GM18951 (cell line): ENCODE data around the gene AFF1.
"Not testable (repeated sequence)": the region's sequence is repeated elsewhere in the genome, so short reads cannot be mapped to it uniquely, and the experiment has no call there.

Experiments used
- POLR2A ChIP-seq: IDR thresholded peaks from 4 replicates; pipeline ENCODE4 v1.6.1; 2011; ENCODE audit warnings: mild to moderate bottlenecking; ENCODE audit not compliant: insufficient read length, insufficient read depth; ENCODE audit errors: extremely low read depth
- in situ Hi-C: fragments of 300-500 bp; cut with MboI; formaldehyde crosslinking; loops from one replicate; pipeline ENCODE4 v1.12.0; 2022; ENCODE audit warnings: low sequenced_read_pairs, mixed read lengths, inconsistent platforms; ENCODE audit not compliant: unreplicated experiment

AFF1 gene

GRCh38 chr4:87025023-87025613, 90.3 kb downstream of the AFF1 start:
- in situ Hi-C loops, result no loop called here
- no peak for TF ChIP-seq POLR2A

- in situ Hi-C loops, result no loop called here
- TF ChIP-seq POLR2A, result no peak
Observed at GRCh38 chr4:87025614-87026041, 90.8 kb downstream of the AFF1 start.

GRCh38 chr4:87026800-87027495, 92.1 kb downstream of the AFF1 start:
- in situ Hi-C loops, result no loop called here

GRCh38 chr4:87029356-87029755, 94.5 kb downstream of the AFF1 start:
- in situ Hi-C loops, result no loop called here
- no peak for TF ChIP-seq POLR2A

More at GRCh38 chr4:87026800-87027495, 92.1 kb downstream of the AFF1 start:
- no peak for TF ChIP-seq POLR2A

- no peak for TF ChIP-seq POLR2A
- in situ Hi-C loops, result no loop called here
Observed at GRCh38 chr4:87030124-87030523, 95.3 kb downstream of the AFF1 start.

GRCh38 chr4:87030755-87031441, 96.1 kb downstream of the AFF1 start:
- in situ Hi-C loops, result no loop called here

GRCh38 chr4:87031920-87032319, 97.1 kb downstream of the AFF1 start:
- in situ Hi-C loops, result no loop called here
- no peak for TF ChIP-seq POLR2A

More at GRCh38 chr4:87030755-87031441, 96.1 kb downstream of the AFF1 start:
- TF ChIP-seq POLR2A, result no peak

- TF ChIP-seq POLR2A, result no peak
- in situ Hi-C loops, result no loop called here
Observed at GRCh38 chr4:87032884-87033533, 98.2 kb downstream of the AFF1 start.

- in situ Hi-C loops, result no loop called here
Observed at GRCh38 chr4:87033902-87034301, 99.1 kb downstream of the AFF1 start.

GRCh38 chr4:87034527-87034926, 99.7 kb downstream of the AFF1 start:
- TF ChIP-seq POLR2A, result no peak
- in situ Hi-C loops, result no loop called here

More at GRCh38 chr4:87033902-87034301, 99.1 kb downstream of the AFF1 start:
- no peak for TF ChIP-seq POLR2A

GRCh38 chr4:87035881-87036509, 101.2 kb downstream of the AFF1 start:
- TF ChIP-seq POLR2A, result no peak
- in situ Hi-C loops, result no loop called here

- in situ Hi-C loops, result no loop called here
- no peak for TF ChIP-seq POLR2A
Observed at GRCh38 chr4:87036713-87037112, 101.9 kb downstream of the AFF1 start.

- in situ Hi-C loops, result not testable (repeated sequence)
Observed at GRCh38 chr4:87037171-87037570, 102.4 kb downstream of the AFF1 start.
